Endothelial cell (in vitro differentiated cells): ENCODE results near the gene MAGEB17. TPM values are rescaled to one million over a fixed set of nuclear protein-coding genes. Genes with fewer than 3 reads are reported as not detected.

Experiments used
- DNase-seq: peaks from one replicate; pipeline ENCODE4 v3.0.0; 2021; ENCODE audit warnings: low spot score
- H3K27ac Mint-ChIP-seq: one replicate; pipeline ENCODE4 v1.8.0; 2021; ENCODE audit warnings: mixed read lengths, inconsistent platforms; ENCODE audit not compliant: unreplicated experiment
- H3K27me3 Mint-ChIP-seq: one replicate; pipeline ENCODE4 v1.8.0; 2021; ENCODE audit warnings: mild to moderate bottlenecking, moderate library complexity, mixed read lengths, inconsistent platforms; ENCODE audit not compliant: unreplicated experiment
- H3K36me3 Mint-ChIP-seq: one replicate; pipeline ENCODE4 v1.8.0; 2021; ENCODE audit warnings: mild to moderate bottlenecking, low read depth, mixed read lengths, inconsistent platforms; ENCODE audit not compliant: unreplicated experiment
- H3K4me1 Mint-ChIP-seq: one replicate; pipeline ENCODE4 v1.8.0; 2021; ENCODE audit warnings: mild to moderate bottlenecking, mixed read lengths, inconsistent platforms; ENCODE audit not compliant: unreplicated experiment
- H3K4me3 Mint-ChIP-seq: one replicate; pipeline ENCODE4 v1.8.0; 2021; ENCODE audit warnings: mild to moderate bottlenecking, mixed read lengths, inconsistent platforms; ENCODE audit not compliant: unreplicated experiment
- H3K9me3 Mint-ChIP-seq: one replicate; pipeline ENCODE4 v1.8.0; 2021; ENCODE audit warnings: mixed read lengths, inconsistent platforms; ENCODE audit not compliant: unreplicated experiment
- CTCF ChIP-seq: fragments of 200-600 bp; sonication (generic); IDR thresholded peaks from one replicate; pipeline ENCODE4 v1.5.0; 2021; ENCODE audit warnings: antibody characterized with exemption; ENCODE audit not compliant: unreplicated experiment
- total RNA-seq: library from RNA; stranded (reverse); fragmentation: NEBNext Ultra II Directional; extraction: Animal tissue kit (Norgen Biotek cat#: 25700); gene quantifications from one replicate; pipeline ENCODE4 v1.2.1, GENCODE V29; 2021; ENCODE audit not compliant: unreplicated experiment

MAGEB17 gene
- total RNA-seq, 1 donor from 2014 or later, result not detected

DNA sequence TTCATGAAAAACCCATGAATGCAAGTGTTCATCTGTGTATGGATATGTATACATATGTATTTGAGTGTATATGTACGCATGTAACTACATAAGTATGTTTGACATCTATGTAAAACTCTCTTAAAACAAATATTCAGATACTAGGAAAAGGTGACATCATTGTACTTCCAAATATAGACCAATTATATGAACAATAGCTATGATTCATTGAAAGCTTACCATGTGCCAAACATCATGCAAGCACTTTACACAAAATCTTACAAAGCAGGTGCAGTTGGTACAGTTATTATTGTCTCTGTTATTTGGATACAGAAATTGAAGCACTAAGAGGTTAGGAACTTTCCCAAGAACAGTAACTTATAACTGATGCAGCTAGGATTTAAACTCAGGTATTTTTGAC is 21.4 kb downstream of the MAGEB17 start:
- no peak for DNase-seq
- no peak overlapping the region for H3K4me3 Mint-ChIP-seq
- no peaks in the 10 kb centered on the region for H3K36me3 Mint-ChIP-seq
- H3K27ac Mint-ChIP-seq, result no peak overlapping the region
- peaks cover under 1% of the 10 kb centered on the region for H3K27me3 Mint-ChIP-seq
- H3K4me1 Mint-ChIP-seq, result peaks cover 4% of the 10 kb centered on the region
- TF ChIP-seq CTCF, result no peak
- no peaks in the 10 kb centered on the region for H3K9me3 Mint-ChIP-seq

GRCh38 chrX:16191605-16192004 is 24.3 kb downstream of the MAGEB17 start:
- no peak for TF ChIP-seq CTCF
- no peak for DNase-seq
- H3K4me3 Mint-ChIP-seq, result no peak overlapping the region
- H3K9me3 Mint-ChIP-seq, result no peaks in the 10 kb centered on the region
- no peaks in the 10 kb centered on the region for H3K27me3 Mint-ChIP-seq
- H3K27ac Mint-ChIP-seq, result peak overlapping the region; percentile 11
- no peaks in the 10 kb centered on the region for H3K36me3 Mint-ChIP-seq
- peaks cover 4% of the 10 kb centered on the region for H3K4me1 Mint-ChIP-seq

DNA sequence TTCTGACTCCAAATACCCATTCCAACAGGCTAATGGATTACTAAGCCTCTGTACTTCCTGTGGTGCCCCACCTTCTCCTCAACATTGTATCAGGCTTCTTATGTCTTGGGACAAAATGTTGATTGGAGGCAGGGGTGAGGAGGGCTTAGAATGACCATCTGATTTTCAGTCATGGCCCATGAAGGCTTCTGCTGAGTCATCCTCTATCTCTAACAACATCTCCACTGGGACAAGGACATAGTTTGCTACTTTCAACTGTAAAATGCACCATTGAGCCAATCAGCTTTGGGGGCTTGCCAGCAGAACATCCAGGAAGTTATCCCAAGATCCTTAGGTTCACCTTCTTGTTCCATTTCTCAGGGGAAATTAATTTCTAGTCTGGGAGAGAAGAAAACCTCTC is 29.5 kb downstream of the MAGEB17 start:
- no peak for TF ChIP-seq CTCF
- H3K4me3 Mint-ChIP-seq, result no peak overlapping the region
- peaks cover 4% of the 10 kb centered on the region for H3K4me1 Mint-ChIP-seq
- no peaks in the 10 kb centered on the region for H3K36me3 Mint-ChIP-seq
- no peaks in the 10 kb centered on the region for H3K9me3 Mint-ChIP-seq
- no peak overlapping the region for H3K27ac Mint-ChIP-seq
- DNase-seq, result no peak
- no peaks in the 10 kb centered on the region for H3K27me3 Mint-ChIP-seq

GRCh38 chrX:16199343-16199742 is 32.1 kb downstream of the MAGEB17 start:
- no peak overlapping the region for H3K27ac Mint-ChIP-seq
- H3K36me3 Mint-ChIP-seq, result no peaks in the 10 kb centered on the region
- TF ChIP-seq CTCF, result no peak
- DNase-seq, result no peak
- H3K4me3 Mint-ChIP-seq, result no peak overlapping the region
- no peaks in the 10 kb centered on the region for H3K9me3 Mint-ChIP-seq
- H3K4me1 Mint-ChIP-seq, result peaks cover 4% of the 10 kb centered on the region
- H3K27me3 Mint-ChIP-seq, result no peaks in the 10 kb centered on the region

- Mint-ChIP-seq H3K4me1 (no peaks in the 10 kb centered on the region), H3K27me3 (no peaks in the 10 kb centered on the region), H3K27ac (no peak overlapping the region), H3K36me3 (no peaks in the 10 kb centered on the region), H3K4me3 (no peak overlapping the region), H3K9me3 (no peaks in the 10 kb centered on the region)
- no peak for DNase-seq
- TF ChIP-seq CTCF, result no peak
Measured at GRCh38 chrX:16202943-16203342, 35.7 kb downstream of the MAGEB17 start.
